Naive thymus-derived CD4-positive, alpha-beta T cell (primary cell): ENCODE results near the gene ASPSCR1. TPM values are rescaled to one million over a fixed set of nuclear protein-coding genes. Genes with fewer than 3 reads are reported as not detected.

Experiments
- ATAC-seq: fragments of 150-1000 bp; cut with Tn5 transposase; 2 replicates; pipeline ENCODE4 v1.10.0; 2021; ENCODE audit warnings: mild to moderate bottlenecking, moderate library complexity
- CTCF ChIA-PET: fragments of 350-600 bp; sonication (Branson Sonifier 250); formaldehyde crosslinking; loops from one replicate; lab custom pipeline; 2021; ENCODE audit warnings: antibody characterized with exemption; lab: Charles Lee
- POLR2A ChIA-PET: fragments of 350-600 bp; sonication (Branson Sonifier 250); formaldehyde crosslinking; loops from one replicate; lab custom pipeline; 2021; ENCODE audit warnings: antibody characterized with exemption, inconsistent platforms; lab: Charles Lee
- DNase-seq, 9 donors: peaks; one replicate each; pipeline versions ENCODE4 v3.0.0 to v3.0.0-alpha.2; 2020 to 2022; ENCODE audit warnings: mixed read lengths in 1 of 9
- H3K27ac ChIP-seq: one replicate; pipeline ENCODE4 v1.7.0; 2013; ENCODE audit warnings: mild to moderate bottlenecking, low read depth, low read length, moderate library complexity
- H3K27me3 ChIP-seq, 2 donors: one replicate each; pipeline ENCODE4 v1.7.0; 2013; ENCODE audit warnings: low read length in 2 of 2, mild to moderate bottlenecking in 2 of 2, moderate library complexity in 2 of 2; ENCODE audit not compliant: control insufficient read depth in 2 of 2, insufficient read depth in 2 of 2
- H3K36me3 ChIP-seq, 3 experiments: 1 replicate in 2 of 3; 2 replicates in 1 of 3; pipeline ENCODE4 v1.7.0; 2013; ENCODE audit warnings: low read length in 3 of 3, mild to moderate bottlenecking in 3 of 3, moderate library complexity in 1 of 3; ENCODE audit not compliant: insufficient read depth in 3 of 3, control insufficient read depth in 2 of 3
- H3K4me1 ChIP-seq, 2 donors: one replicate each; pipeline ENCODE4 v1.7.0; 2013; ENCODE audit warnings: low read length in 2 of 2, mild to moderate bottlenecking in 2 of 2, moderate library complexity in 1 of 2; ENCODE audit not compliant: control insufficient read depth in 2 of 2, insufficient read depth in 2 of 2
- H3K4me3 ChIP-seq: 2 replicates; pipeline ENCODE4 v1.7.0; 2013; ENCODE audit warnings: mild to moderate bottlenecking, low read length
- H3K9me3 ChIP-seq, 3 experiments: 1 replicate in 2 of 3; 2 replicates in 1 of 3; pipeline ENCODE4 v1.7.0; 2013; ENCODE audit warnings: low read length in 3 of 3; ENCODE audit not compliant: control insufficient read depth in 2 of 3
- H3K27ac Mint-ChIP-seq, 9 donors: one replicate each; pipeline ENCODE4 v1.8.0; 2020 to 2022; ENCODE audit warnings: mixed read lengths in 9 of 9, mild to moderate bottlenecking in 8 of 9, moderate library complexity in 5 of 9, inconsistent platforms in 2 of 9
- H3K27me3 Mint-ChIP-seq, 5 donors: one replicate each; pipeline ENCODE4 v1.8.0; 2021 to 2022; ENCODE audit warnings: mixed read lengths in 5 of 5, mild to moderate bottlenecking in 1 of 5
- H3K36me3 Mint-ChIP-seq, 5 donors: one replicate each; pipeline ENCODE4 v1.8.0; 2020 to 2022; ENCODE audit warnings: mixed read lengths in 5 of 5, mild to moderate bottlenecking in 3 of 5, inconsistent platforms in 1 of 5
- H3K4me1 Mint-ChIP-seq, 7 donors: one replicate each; pipeline ENCODE4 v1.8.0; 2020 to 2022; ENCODE audit warnings: mixed read lengths in 7 of 7, mild to moderate bottlenecking in 3 of 7, inconsistent platforms in 1 of 7
- H3K4me3 Mint-ChIP-seq, 10 donors: one replicate each; pipeline ENCODE4 v1.8.0; 2020 to 2022; ENCODE audit warnings: mild to moderate bottlenecking in 10 of 10, mixed read lengths in 10 of 10, moderate library complexity in 6 of 10, inconsistent platforms in 2 of 10
- H3K9me3 Mint-ChIP-seq, 11 donors: one replicate each; pipeline ENCODE4 v1.8.0; 2020 to 2022; ENCODE audit warnings: mixed read lengths in 11 of 11, mild to moderate bottlenecking in 4 of 11, inconsistent platforms in 1 of 11, moderate library complexity in 1 of 11
- intact Hi-C, 2 donors: fragments of 100-400 bp; cut with micrococcal nuclease; formaldehyde crosslinking; loops; one replicate each; pipeline ENCODE4 v1.15.1; 2023
- polyA plus RNA-seq, 2 donors: library from polyadenylated mRNA; unstranded; fragments of 300-500 nt; fragmentation: Illumina TruSeq; gene quantifications; one replicate each; pipeline ENCODE4 v1.2.3, GENCODE V29; 2021
- total RNA-seq, 6 experiments: library from RNA in 5 of 6; stranded (reverse) in 5 of 6; gene quantifications; 1 replicate in 5 of 6; 2 replicates in 1 of 6; pipeline ENCODE4 v1.2.3 and lab custom pipeline; 2021 to 2026

Gene ASPSCR1
- total and polyA plus RNA-seq, 7 experiments from 2014 or later: 24.2 to 46.7 (median 38.0) TPM

- no peaks in the 10 kb centered on the region for H3K27me3 ChIP-seq
- H3K4me1 Mint-ChIP-seq: peaks cover 0 to 10% (median 5%) of the 10 kb centered on the region in 7 donors
- H3K36me3 ChIP-seq: peaks cover 0 to 37% (median 0%) of the 10 kb centered on the region in 3 experiments
- ATAC-seq: no peak
- no peaks in the 10 kb centered on the region for H3K9me3 Mint-ChIP-seq
- H3K27me3 Mint-ChIP-seq: no peaks in the 10 kb centered on the region
- no peaks in the 10 kb centered on the region for H3K9me3 ChIP-seq
- intact Hi-C loops: no loop called here
- no peak overlapping the region for H3K27ac ChIP-seq
- no peak overlapping the region for H3K4me3 Mint-ChIP-seq
- peaks cover 0 to 12% (median 0%) of the 10 kb centered on the region in 5 donors for H3K36me3 Mint-ChIP-seq
- ChIA-PET CTCF (interaction anchor here (0.6 kb wide), 1 partner anchor 9 kb away, joined by 6 read pairs; no protein-coding TSS in a partner anchor), POLR2A (no interaction called here)
- no peak overlapping the region for H3K27ac Mint-ChIP-seq
- H3K4me1 ChIP-seq: no peaks in the 10 kb centered on the region
- DNase-seq: no peak
- H3K4me3 ChIP-seq: no peak overlapping the region
These were observed 16.5 kb downstream of the ASPSCR1 start for GRCh38 chr17:81993729-81994592.

- DNase-seq: no peak
- H3K27me3 ChIP-seq: no peaks in the 10 kb centered on the region
- Mint-ChIP-seq H3K9me3 (no peaks in the 10 kb centered on the region), H3K27me3 (no peaks in the 10 kb centered on the region), H3K4me3 (no peak overlapping the region), H3K27ac (no peak overlapping the region), H3K4me1 (peaks cover 0 to 10% (median 5%) of the 10 kb centered on the region in 7 donors), H3K36me3 (peaks cover 0 to 12% (median 0%) of the 10 kb centered on the region in 5 donors)
- no peaks in the 10 kb centered on the region for H3K9me3 ChIP-seq
- CTCF ChIA-PET: interaction anchor here (0.6 kb wide), 1 partner anchor 10 kb away, joined by 6 read pairs; no protein-coding TSS in a partner anchor
- no peak overlapping the region for H3K27ac ChIP-seq
- no peak for ATAC-seq
- intact Hi-C loops: no loop called here
- no peak overlapping the region for H3K4me3 ChIP-seq
- POLR2A ChIA-PET: no interaction called here
- no peaks in the 10 kb centered on the region for H3K4me1 ChIP-seq
- peaks cover 0 to 31% (median 0%) of the 10 kb centered on the region in 3 experiments for H3K36me3 ChIP-seq
These were observed 17.4 kb downstream of the ASPSCR1 start for GRCh38 chr17:81994593-81995462.

- intact Hi-C loops: no loop called here
- no peak overlapping the region for H3K4me3 Mint-ChIP-seq
- POLR2A ChIA-PET: no interaction called here
These were observed 18.2 kb downstream of the ASPSCR1 start for GRCh38 chr17:81995463-81996231.

DNA sequence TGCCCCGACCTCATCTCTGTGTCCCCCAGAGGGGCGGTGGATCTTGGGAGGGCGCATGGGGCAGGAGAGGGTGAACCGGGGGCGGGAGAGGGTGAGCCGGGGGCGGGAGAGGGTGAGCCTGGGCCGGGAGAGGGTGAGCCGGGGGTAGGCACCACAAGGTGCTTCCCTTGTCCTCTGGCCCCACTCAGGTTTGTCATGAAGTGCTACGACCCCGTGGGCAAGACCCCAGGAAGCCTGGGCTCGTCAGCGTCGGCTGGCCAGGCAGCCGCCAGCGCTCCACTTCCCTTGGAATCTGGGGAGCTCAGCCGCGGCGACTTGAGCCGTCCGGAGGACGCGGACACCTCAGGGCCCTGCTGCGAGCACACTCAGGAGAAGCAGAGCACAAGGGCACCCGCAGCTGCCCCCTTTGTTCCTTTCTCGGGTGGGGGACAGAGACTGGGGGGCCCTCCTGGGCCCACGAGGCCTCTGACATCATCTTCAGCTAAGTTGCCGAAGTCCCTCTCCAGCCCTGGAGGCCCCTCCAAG, 18.9 kb downstream of the ASPSCR1 start:
- POLR2A ChIA-PET: no interaction called here
- Histone ChIP-seq H3K9me3 (no peaks in the 10 kb centered on the region), H3K36me3 (peaks cover 0 to 26% (median 0%) of the 10 kb centered on the region in 3 experiments), H3K4me3 (no peak overlapping the region), H3K27ac (no peak overlapping the region), H3K27me3 (no peaks in the 10 kb centered on the region), H3K4me1 (no peaks in the 10 kb centered on the region)
- H3K36me3 Mint-ChIP-seq: peaks cover 0 to 7% (median 0%) of the 10 kb centered on the region in 5 donors
- CTCF ChIA-PET: interaction anchor here (1.1 kb wide), 1 partner anchor 37 kb away, joined by 4 read pairs; no protein-coding TSS in a partner anchor
- ATAC-seq: no peak
- no peak for DNase-seq
- no peak overlapping the region for H3K27ac Mint-ChIP-seq
- H3K4me3 Mint-ChIP-seq: no peak overlapping the region
- H3K27me3 Mint-ChIP-seq: no peaks in the 10 kb centered on the region
- no peaks in the 10 kb centered on the region for H3K9me3 Mint-ChIP-seq
- intact Hi-C loops: no loop called here
- peaks cover 0 to 6% (median 3%) of the 10 kb centered on the region in 7 donors for H3K4me1 Mint-ChIP-seq

More at GRCh38 chr17:81995463-81996231, 18.2 kb downstream of the ASPSCR1 start:
- Mint-ChIP-seq H3K9me3 (no peaks in the 10 kb centered on the region), H3K36me3 (peaks cover 0 to 9% (median 0%) of the 10 kb centered on the region in 5 donors), H3K27ac (no peak overlapping the region), H3K4me1 (peaks cover 0 to 7% (median 5%) of the 10 kb centered on the region in 7 donors), H3K27me3 (no peaks in the 10 kb centered on the region)
- CTCF ChIA-PET: no interaction called here
- H3K27ac ChIP-seq: no peak overlapping the region
- DNase-seq (no peak), ATAC-seq (no peak)
- H3K36me3 ChIP-seq: peaks cover 0 to 28% (median 0%) of the 10 kb centered on the region in 3 experiments
- H3K4me3 ChIP-seq: no peak overlapping the region
- no peaks in the 10 kb centered on the region for H3K9me3 ChIP-seq
- H3K4me1 ChIP-seq: no peaks in the 10 kb centered on the region
- no peaks in the 10 kb centered on the region for H3K27me3 ChIP-seq

- CTCF ChIA-PET: interaction anchor here (1.1 kb wide), 1 partner anchor 37 kb away, joined by 4 read pairs; no protein-coding TSS in a partner anchor
- Mint-ChIP-seq H3K4me3 (no peak overlapping the region), H3K9me3 (no peaks in the 10 kb centered on the region), H3K27me3 (no peaks in the 10 kb centered on the region), H3K4me1 (peaks cover 0 to 3% (median 0%) of the 10 kb centered on the region in 7 donors), H3K27ac (no peak overlapping the region), H3K36me3 (peaks cover 0 to 7% (median 0%) of the 10 kb centered on the region in 5 donors)
- Histone ChIP-seq H3K27ac (no peak overlapping the region), H3K27me3 (no peaks in the 10 kb centered on the region), H3K36me3 (peaks cover 0 to 22% (median 0%) of the 10 kb centered on the region in 3 experiments), H3K4me3 (no peak overlapping the region), H3K4me1 (no peaks in the 10 kb centered on the region), H3K9me3 (no peaks in the 10 kb centered on the region)
- no peak for ATAC-seq
- intact Hi-C loops: no loop called here
- no peak for DNase-seq
- POLR2A ChIA-PET: interaction anchor here (0.6 kb wide), 2 partner anchors 12 to 333 kb away, joined by 3 read pairs; no protein-coding TSS in a partner anchor
These were observed 19.5 kb downstream of the ASPSCR1 start for GRCh38 chr17:81996757-81997441.
